Lower leg skin (tissue), 4 donors: ENCODE data around the gene RAPGEF1. TPM values are rescaled to one million over a fixed set of nuclear protein-coding genes. Genes with fewer than 3 reads are reported as not detected.

Source experiments
- DNase-seq, 2 donors: peaks; one replicate each; pipeline ENCODE4 v3.0.0-alpha.2; 2019; ENCODE audit warnings: low spot score in 2 of 2
- H3K4me3 ChIP-seq: fragments of 200-600 bp; sonication (generic); 2 replicates; pipeline ENCODE4 v1.5.1; 2017; ENCODE audit warnings: mild to moderate bottlenecking, low read depth; ENCODE audit not compliant: poor library complexity, severe bottlenecking
- CTCF ChIP-seq, 3 donors: fragments of 450-650 bp; IDR thresholded peaks; one replicate each; pipeline ENCODE4 v1.5.1; 2016; ENCODE audit warnings: antibody characterized with exemption in 3 of 3, mild to moderate bottlenecking in 3 of 3, moderate library complexity in 2 of 3
- POLR2A ChIP-seq, 2 donors: fragments of 450-650 bp; IDR thresholded peaks; one replicate each; pipeline ENCODE4 v1.6.1; 2016 to 2017; ENCODE audit warnings: antibody characterized with exemption in 2 of 2, mild to moderate bottlenecking in 1 of 2, moderate library complexity in 1 of 2
- WGBS, 2 donors: methylation state at CpG; one replicate each; pipeline ENCODE4 v1.1.5; 2018; 5-methylcytosine and 5-hydroxymethylcytosine counted together
- intact Hi-C: fragments of 100-400 bp; cut with DNase I; formaldehyde crosslinking; loops from one replicate; pipeline ENCODE4 v1.15.0; 2023; ENCODE audit warnings: low total_unique reads
- total RNA-seq, 4 donors: library from RNA; depleted of rRNA; stranded (reverse); fragments of >200 nt; gene quantifications; one replicate each; pipeline ENCODE4 v1.1.0, GENCODE V29; 2016

The RAPGEF1 gene
- total RNA-seq, 4 donors from 2014 or later: 18.0 to 70.8 (median 43.5) TPM

GRCh38 chr9:131747352-131747751 is 7.5 kb upstream of the RAPGEF1 start:
- TF ChIP-seq CTCF (IDR thresholded peaks at IDR 0.05) (no peak), POLR2A (IDR thresholded peaks at IDR 0.05) (no peak)
- intact Hi-C loops: no loop called here
- 33 to 42% methylated on average over 5 of the region's 5 CpGs for WGBS, 2 donors
- DNase-seq: no peak
- H3K4me3 ChIP-seq: no peak overlapping the region

- TF ChIP-seq POLR2A (IDR thresholded peaks at IDR 0.05): no peak
- intact Hi-C loops: no loop called here
- no peak overlapping the region for H3K4me3 ChIP-seq
- DNase-seq: no peak
- WGBS, 2 donors: 67 to 84% methylated on average over 2 of the region's 2 CpGs
Observed at GRCh38 chr9:131745610-131746009, 5.7 kb upstream of the RAPGEF1 start.

GRCh38 chr9:131744720-131745201 is 4.9 kb upstream of the RAPGEF1 start:
- intact Hi-C loops: loop anchor here (5.0 kb wide), 1 partner anchor 392 kb away; no protein-coding TSS in a partner anchor
- DNase-seq: no peak
- 75 to 79% methylated on average over 8 of the region's 8 CpGs for WGBS, 2 donors
- no peak overlapping the region for H3K4me3 ChIP-seq
- no peak for TF ChIP-seq CTCF (IDR thresholded peaks at IDR 0.05)
- TF ChIP-seq POLR2A (IDR thresholded peaks at IDR 0.05): no peak

- H3K4me3 ChIP-seq: no peak overlapping the region
Observed at GRCh38 chr9:131744171-131744719, 4.4 kb upstream of the RAPGEF1 start.

GRCh38 chr9:131743501-131743900 is 3.6 kb upstream of the RAPGEF1 start:
- no peak for DNase-seq
- intact Hi-C loops: loop anchor here (2.0 to 5.0 kb wide), 2 partner anchors 153 to 391 kb away; no protein-coding TSS in a partner anchor
- no peak overlapping the region for H3K4me3 ChIP-seq
- no peak for TF ChIP-seq CTCF (IDR thresholded peaks at IDR 0.05)
- no peak for TF ChIP-seq POLR2A (IDR thresholded peaks at IDR 0.05)
- WGBS, 2 donors: 61 to 63% methylated on average over 1 of the region's 1 CpG

More at GRCh38 chr9:131744171-131744719, 4.4 kb upstream of the RAPGEF1 start:
- intact Hi-C loops: loop anchor here (5.0 kb wide), 1 partner anchor 392 kb away; no protein-coding TSS in a partner anchor
- TF ChIP-seq CTCF (IDR thresholded peaks at IDR 0.05): no peak
- TF ChIP-seq POLR2A (IDR thresholded peaks at IDR 0.05): no peak
- no peak for DNase-seq
- 72 to 76% methylated on average over 9 of the region's 9 CpGs for WGBS, 2 donors

- H3K4me3 ChIP-seq: no peak overlapping the region
- intact Hi-C loops: loop anchor here (2.0 to 5.0 kb wide), 2 partner anchors 152 to 391 kb away; no protein-coding TSS in a partner anchor
- no peak for DNase-seq
- TF ChIP-seq CTCF (IDR thresholded peaks at IDR 0.05) (no peak), POLR2A (IDR thresholded peaks at IDR 0.05) (no peak)
- 69 to 83% methylated on average over 2 of the region's 2 CpGs for WGBS, 2 donors
Observed at GRCh38 chr9:131743096-131743495, 3.2 kb upstream of the RAPGEF1 start.
